Measurements from ENCODE around the gene THEMIS2. TPM values are rescaled to one million over a fixed set of nuclear protein-coding genes. Genes with fewer than 3 reads are reported as not detected.

THEMIS2 gene
- total and polyA plus RNA-seq, 2 of the 13 experiments (the other 11 are each of a cell fraction or from before 2014, with no cell fraction given), result 0.38 to 1.5 TPM

GRCh38 chr1:27830621-27831440 is 41.5 kb upstream of the THEMIS2 start, which contains the start of gene PPP1R8 (continued):
- TF ChIP-seq DZIP1 (CRISPR knock-in tag; IDR thresholded peaks at IDR 0.05) (no peak), TFAP4 (IDR thresholded peaks at IDR 0.05; ENCODE audit: borderline replicate concordance, low read depth) (peak; percentile 49; the same call in 1 of the 2 replicates), TEF (CRISPR knock-in tag; IDR thresholded peaks at IDR 0.05) (peak; percentile 75; the same call in 1 of the 2 replicates), PLSCR1 (CRISPR knock-in tag; IDR thresholded peaks at IDR 0.05; ENCODE audit: borderline replicate concordance) (no peak), ZNF343 (CRISPR knock-in tag; IDR thresholded peaks at IDR 0.05) (no peak), ZNF562 (CRISPR knock-in tag; IDR thresholded peaks at IDR 0.05; ENCODE audit: borderline replicate concordance) (no peak), ZNF670 (CRISPR knock-in tag; IDR thresholded peaks at IDR 0.05; ENCODE audit: borderline replicate concordance) (peak; percentile 93), ZNF44 (CRISPR knock-in tag; IDR thresholded peaks at IDR 0.05) (no peak), SATB2 (CRISPR knock-in tag; IDR thresholded peaks at IDR 0.05) (no peak; the same call in 1 of the 2 replicates), ZNF572 (CRISPR knock-in tag; IDR thresholded peaks at IDR 0.05) (peak; percentile 47; the same call in 1 of the 2 replicates), PHF20 (CRISPR knock-in tag; IDR thresholded peaks at IDR 0.05) (peak; percentile 85), MAZ (IDR thresholded peaks at IDR 0.05; ENCODE audit: borderline replicate concordance, low read depth, low read length) (peak; percentile 58; the same call in 1 of the 2 replicates), MAZ (CRISPR knock-in tag; IDR thresholded peaks at IDR 0.05; ENCODE audit: low read depth) (peak; percentile 75), RBM22 (optimal IDR thresholded peaks at IDR 0.05; ENCODE audit: low read length) (no peak), E2F5 (CRISPR knock-in tag; conservative IDR thresholded peaks at IDR 0.05) (peak; percentile 62), SP1 (IDR thresholded peaks at IDR 0.05) (no peak), SP1 (CRISPR knock-in tag; IDR thresholded peaks at IDR 0.05) (peak; percentile 47; the same call in 1 of the 2 replicates), ZSCAN5A (CRISPR knock-in tag; IDR thresholded peaks at IDR 0.05; ENCODE audit: borderline replicate concordance) (peak; percentile 47; the same call in 1 of the 2 replicates), ZNF331 (CRISPR knock-in tag; IDR thresholded peaks at IDR 0.05) (peak; percentile 49; the same call in 1 of the 2 replicates), ARNTL (CRISPR knock-in tag; IDR thresholded peaks at IDR 0.05) (peak; percentile 72), SMYD3 (CRISPR knock-in tag; IDR thresholded peaks at IDR 0.05) (no peak), ZFAT (CRISPR knock-in tag; conservative IDR thresholded peaks at IDR 0.05) (no peak)

Data from HepG2 (cell line).